Measurements from ENCODE around the gene PTPRM. TPM values are rescaled to one million over a fixed set of nuclear protein-coding genes. Genes with fewer than 3 reads are reported as not detected.

The PTPRM gene
- polyA plus RNA-seq, 1 experiment: 81.1 TPM

- Histone ChIP-seq H3K27me3 (ENCODE audit: control insufficient read depth, insufficient read depth, low read length) (peaks cover 3% of the 10 kb centered on the region), H3K27ac (ENCODE audit: low read depth, low read length) (no peak overlapping the region), H3K9me3 (ENCODE audit: control insufficient read depth, insufficient read depth, low read length) (no peaks in the 10 kb centered on the region), H3K4me3 (ENCODE audit: low read depth, low read length) (no peak overlapping the region)
- no peak for TF ChIP-seq CTCF (IDR thresholded peaks at IDR 0.05; ENCODE audit: low read depth, low read length)
- DNase-seq (ENCODE audit: low read depth, low spot score): no peak
- CTCF ChIA-PET: no interaction called here
- POLR2A ChIA-PET: no interaction called here
These were observed 881.0 kb downstream of the PTPRM start for GRCh38 chr18:8448130-8448529.

GRCh38 chr18:8450013-8450412, 882.9 kb downstream of the PTPRM start:
- ChIA-PET POLR2A (no interaction called here), CTCF (interaction anchor here (0.6 to 0.9 kb wide), 3 partner anchors 96 to 1273 kb away, joined by 3 to 6 read pairs (median 3); no protein-coding TSS in a partner anchor)
- peak; percentile 56 for TF ChIP-seq CTCF (IDR thresholded peaks at IDR 0.05; ENCODE audit: low read depth, low read length)
- no peak overlapping the region for H3K4me3 ChIP-seq (ENCODE audit: low read depth, low read length)
- no peak for DNase-seq (ENCODE audit: low read depth, low spot score)
- peaks cover 7% of the 10 kb centered on the region for H3K27me3 ChIP-seq (ENCODE audit: control insufficient read depth, insufficient read depth, low read length)
- H3K27ac ChIP-seq (ENCODE audit: low read depth, low read length): no peak overlapping the region
- no peaks in the 10 kb centered on the region for H3K9me3 ChIP-seq (ENCODE audit: control insufficient read depth, insufficient read depth, low read length)

GRCh38 chr18:8450898-8451665, 884.0 kb downstream of the PTPRM start:
- CTCF ChIA-PET: no interaction called here
- H3K27ac ChIP-seq (ENCODE audit: low read depth, low read length): no peak overlapping the region

GRCh38 chr18:8453528-8453927, 886.4 kb downstream of the PTPRM start:
- Histone ChIP-seq H3K27me3 (ENCODE audit: control insufficient read depth, insufficient read depth, low read length) (peaks cover 11% of the 10 kb centered on the region), H3K9me3 (ENCODE audit: control insufficient read depth, insufficient read depth, low read length) (no peaks in the 10 kb centered on the region), H3K4me3 (ENCODE audit: low read depth, low read length) (no peak overlapping the region), H3K27ac (ENCODE audit: low read depth, low read length) (no peak overlapping the region)
- TF ChIP-seq CTCF (IDR thresholded peaks at IDR 0.05; ENCODE audit: low read depth, low read length): no peak
- ChIA-PET POLR2A (no interaction called here), CTCF (interaction anchor here (0.7 kb wide), 1 partner anchor 401 kb away, joined by 3 read pairs; no protein-coding TSS in a partner anchor)
- DNase-seq (ENCODE audit: low read depth, low spot score): no peak

More at GRCh38 chr18:8450898-8451665, 884.0 kb downstream of the PTPRM start:
- POLR2A ChIA-PET: no interaction called here
- Histone ChIP-seq H3K9me3 (ENCODE audit: control insufficient read depth, insufficient read depth, low read length) (no peaks in the 10 kb centered on the region), H3K4me3 (ENCODE audit: low read depth, low read length) (no peak overlapping the region), H3K27me3 (ENCODE audit: control insufficient read depth, insufficient read depth, low read length) (peaks cover 9% of the 10 kb centered on the region)
- TF ChIP-seq CTCF (IDR thresholded peaks at IDR 0.05; ENCODE audit: low read depth, low read length): no peak
- no peak for DNase-seq (ENCODE audit: low read depth, low spot score)

GRCh38 chr18:8454136-8454535, 887.0 kb downstream of the PTPRM start:
- no peak for TF ChIP-seq CTCF (IDR thresholded peaks at IDR 0.05; ENCODE audit: low read depth, low read length)
- CTCF ChIA-PET: interaction anchor here (0.7 kb wide), 1 partner anchor 401 kb away, joined by 3 read pairs; no protein-coding TSS in a partner anchor
- Histone ChIP-seq H3K27me3 (ENCODE audit: control insufficient read depth, insufficient read depth, low read length) (peaks cover 12% of the 10 kb centered on the region), H3K4me3 (ENCODE audit: low read depth, low read length) (no peak overlapping the region), H3K9me3 (ENCODE audit: control insufficient read depth, insufficient read depth, low read length) (no peaks in the 10 kb centered on the region), H3K27ac (ENCODE audit: low read depth, low read length) (no peak overlapping the region)
- POLR2A ChIA-PET: no interaction called here
- no peak for DNase-seq (ENCODE audit: low read depth, low spot score)
